IMR-90 (cell line): ENCODE results near the gene OVOL3. TPM values are rescaled to one million over a fixed set of nuclear protein-coding genes. Genes with fewer than 3 reads are reported as not detected.

ENCODE experiments used
- ATAC-seq: fragments of 200-7000 bp; cut with Tn5 transposase; 2 replicates; pipeline ENCODE4 v1.9.1; 2020; ENCODE audit warnings: low read depth, mild to moderate bottlenecking, moderate library complexity
- BruUV-seq: library from RNA; stranded (reverse); fragments of 400-500 nt; replicated peaks from 2 replicates; lab custom pipeline; 2021; lab: Mats Ljungman, UMichigan
- CTCF ChIA-PET: fragments of 300-600 bp; formaldehyde crosslinking; extraction: SDS; loops from one replicate; lab custom pipeline; 2021; ENCODE audit warnings: antibody characterized with exemption; lab: Yijun Ruan, JAX
- POLR2A ChIA-PET: fragments of 300-600 bp; sonication (Branson Sonifier 250); formaldehyde crosslinking; loops from one replicate; lab custom pipeline; 2022; ENCODE audit warnings: antibody characterized with exemption; ENCODE audit not compliant: unreplicated experiment; lab: Charles Lee
- DNase-seq: peaks from one replicate; pipeline ENCODE4 v3.0.0; 2013
- H2AFZ ChIP-seq: replicated peaks from 2 replicates; pipeline ENCODE3; 2013; ENCODE audit warnings: low read length, mild to moderate bottlenecking; ENCODE audit not compliant: poor library complexity
- H2AK5ac ChIP-seq: 2 replicates; pipeline ENCODE4 v1.6.1; 2013; ENCODE audit warnings: low read depth, low read length, inconsistent platforms
- H2AK9ac ChIP-seq: replicated peaks from 2 replicates; pipeline ENCODE3; 2013; ENCODE audit warnings: mild to moderate bottlenecking, low read depth, low read length, moderate library complexity; ENCODE audit not compliant: poor library complexity
- H2BK120ac ChIP-seq: 2 replicates; pipeline ENCODE4 v1.6.1; 2013; ENCODE audit warnings: low read depth, low read length, inconsistent platforms
- H2BK15ac ChIP-seq: 3 replicates; pipeline ENCODE4 v1.6.1; 2013; ENCODE audit warnings: low read depth, low read length, inconsistent platforms
- H2BK20ac ChIP-seq: 2 replicates; pipeline ENCODE4 v1.6.1; 2013; ENCODE audit warnings: low read depth, mild to moderate bottlenecking, inconsistent platforms, low read length, moderate library complexity
- H2BK5ac ChIP-seq: 2 replicates; pipeline ENCODE4 v1.6.1; 2013; ENCODE audit warnings: mild to moderate bottlenecking, low read depth, low read length, inconsistent platforms; ENCODE audit not compliant: poor library complexity, severe bottlenecking
- H3K14ac ChIP-seq: replicated peaks from 2 replicates; pipeline ENCODE4 v1.6.1; 2013; ENCODE audit warnings: low read depth, low read length, inconsistent platforms
- H3K18ac ChIP-seq: 2 replicates; pipeline ENCODE4 v1.6.1; 2013; ENCODE audit warnings: low read depth, low read length, control low read depth
- H3K23ac ChIP-seq: 2 replicates; pipeline ENCODE4 v1.6.1; 2013; ENCODE audit warnings: low read depth, low read length, inconsistent platforms
- H3K27ac ChIP-seq: 2 replicates; pipeline ENCODE4 v1.5.1; 2013; ENCODE audit warnings: mild to moderate bottlenecking, control low read depth, low read length; ENCODE audit not compliant: insufficient read depth
- H3K27me3 ChIP-seq: 2 replicates; pipeline ENCODE4 v1.6.1; 2013; ENCODE audit warnings: low read length; ENCODE audit not compliant: control insufficient read depth, insufficient read depth
- H3K36me3 ChIP-seq: 2 replicates; pipeline ENCODE4 v1.6.1; 2013; ENCODE audit warnings: low read length, mixed read lengths; ENCODE audit not compliant: control insufficient read depth, insufficient read depth
- H3K4ac ChIP-seq: 2 replicates; pipeline ENCODE4 v1.6.1; 2013; ENCODE audit warnings: low read depth, low read length, inconsistent platforms
- H3K4me1 ChIP-seq: 2 replicates; pipeline ENCODE4 v1.6.1; 2013; ENCODE audit warnings: low read length, mixed read lengths; ENCODE audit not compliant: control insufficient read depth, insufficient read depth
- H3K4me2 ChIP-seq: 2 replicates; pipeline ENCODE4 v1.6.1; 2013; ENCODE audit warnings: low read depth, mild to moderate bottlenecking, control low read depth, low read length, moderate library complexity
- H3K4me3 ChIP-seq: 2 replicates; pipeline ENCODE4 v1.5.1; 2013; ENCODE audit warnings: low read depth, mild to moderate bottlenecking, control low read depth, low read length, moderate library complexity; ENCODE audit not compliant: insufficient read depth
- H3K56ac ChIP-seq: 2 replicates; pipeline ENCODE4 v1.6.1; 2013; ENCODE audit warnings: low read length, inconsistent platforms; ENCODE audit not compliant: insufficient read depth; ENCODE audit errors: extremely low read depth
- H3K79me1 ChIP-seq, 2 experiments: 2 replicates each; pipeline ENCODE4 v1.6.1; 2013; ENCODE audit warnings: low read length in 2 of 2, inconsistent platforms in 1 of 2, low read depth in 1 of 2
- H3K9ac ChIP-seq: 2 replicates; pipeline ENCODE4 v1.6.1; 2013; ENCODE audit warnings: low read depth, low read length, control low read depth
- H3K9me1 ChIP-seq: 2 replicates; pipeline ENCODE4 v1.6.1; 2013; ENCODE audit warnings: low read length, inconsistent platforms; ENCODE audit not compliant: insufficient read depth
- H3K9me3 ChIP-seq: 2 replicates; pipeline ENCODE4 v1.6.1; 2013; ENCODE audit warnings: low read length; ENCODE audit not compliant: control insufficient read depth, insufficient read depth
- H4K20me1 ChIP-seq: 2 replicates; pipeline ENCODE4 v1.6.1; 2013; ENCODE audit warnings: low read length, inconsistent platforms; ENCODE audit not compliant: insufficient read depth
- H4K5ac ChIP-seq: 2 replicates; pipeline ENCODE4 v1.6.1; 2013; ENCODE audit warnings: mild to moderate bottlenecking, low read depth, low read length, control low read depth
- H4K8ac ChIP-seq, 2 experiments: 2 replicates each; pipeline ENCODE4 v1.6.1; 2013; ENCODE audit warnings: low read depth in 2 of 2, low read length in 2 of 2, control low read depth in 1 of 2, inconsistent platforms in 1 of 2
- H4K91ac ChIP-seq: 2 replicates; pipeline ENCODE4 v1.6.1; 2013; ENCODE audit warnings: low read depth, low read length, inconsistent platforms; ENCODE audit not compliant: insufficient read depth
- BHLHE40 ChIP-seq: fragments of 150-350 bp; IDR thresholded peaks from 2 replicates; pipeline ENCODE4 v1.6.1; 2016; ENCODE audit warnings: mild to moderate bottlenecking, low read depth, low read length
- CEBPB ChIP-seq: IDR thresholded peaks from 2 replicates; pipeline ENCODE4 v1.6.1; 2012; ENCODE audit warnings: low read depth, low read length, improper control_type of control experiment
- CHD1 ChIP-seq: IDR thresholded peaks from 2 replicates; pipeline ENCODE4 v1.6.1; 2012; ENCODE audit warnings: low read depth, low read length, improper control_type of control experiment
- FOS ChIP-seq: fragments of 150-350 bp; IDR thresholded peaks from 2 replicates; pipeline ENCODE4 v1.6.1; 2016; ENCODE audit warnings: low read depth, low read length
- MAFK ChIP-seq: IDR thresholded peaks from 2 replicates; pipeline ENCODE4 v1.6.1; 2012; ENCODE audit warnings: low read depth, low read length, improper control_type of control experiment
- MAZ ChIP-seq: IDR thresholded peaks from 2 replicates; pipeline ENCODE4 v1.6.1; 2012; ENCODE audit warnings: low read depth, mild to moderate bottlenecking, low read length, improper control_type of control experiment, moderate library complexity, borderline replicate concordance
- MXI1 ChIP-seq: IDR thresholded peaks from 2 replicates; pipeline ENCODE4 v1.6.1; 2012; ENCODE audit warnings: low read depth, mild to moderate bottlenecking, low read length, moderate library complexity, borderline replicate concordance
- NFE2L2 ChIP-seq: fragments of 150-350 bp; IDR thresholded peaks from 2 replicates; pipeline ENCODE4 v1.6.1; 2016; ENCODE audit warnings: low read depth, mild to moderate bottlenecking, low read length
- POLR2A ChIP-seq: IDR thresholded peaks from 2 replicates; pipeline ENCODE4 v1.6.1; 2012; ENCODE audit warnings: mild to moderate bottlenecking, low read depth, low read length
- RAD21 ChIP-seq: IDR thresholded peaks from 2 replicates; pipeline ENCODE4 v1.6.1; 2012; ENCODE audit warnings: low read length, improper control_type of control experiment
- RCOR1 ChIP-seq: IDR thresholded peaks from 2 replicates; pipeline ENCODE4 v1.6.1; 2012; ENCODE audit warnings: mild to moderate bottlenecking, low read length, improper control_type of control experiment; ENCODE audit not compliant: insufficient replicate concordance
- RFX5 ChIP-seq: IDR thresholded peaks from 2 replicates; pipeline ENCODE4 v1.8.0; 2012; ENCODE audit warnings: low read depth, mild to moderate bottlenecking, low read length, moderate library complexity
- SMC3 ChIP-seq: fragments of 150-350 bp; IDR thresholded peaks from 2 replicates; pipeline ENCODE4 v1.6.1; 2016; ENCODE audit warnings: low read depth, mild to moderate bottlenecking, antibody characterized with exemption, low read length, moderate library complexity
- WGBS, 2 experiments: methylation state at CpG; one replicate each; pipeline versions ENCODE4 v1.1.5 to v1.1.7; 2013; ENCODE audit warnings: missing lambda C conversion rate in 2 of 2; ENCODE audit not compliant: insufficient read length in 1 of 2; ENCODE audit errors: extremely low coverage in 2 of 2; 5-methylcytosine and 5-hydroxymethylcytosine counted together
- dilution Hi-C: fragments of 300-500 bp; cut with HindIII; formaldehyde crosslinking; loops from one replicate; pipeline ENCODE4 v1.14.3; 2018; ENCODE audit warnings: low sequenced_read_pairs; ENCODE audit not compliant: unreplicated experiment
- in situ Hi-C: fragments of 300-500 bp; cut with MboI; formaldehyde crosslinking; loops from 3 replicates; pipeline ENCODE4 v1.14.3; 2019; ENCODE audit warnings: low sequenced_read_pairs, inconsistent platforms, mixed read lengths
- intact Hi-C: fragments of 100-400 bp; cut with micrococcal nuclease; formaldehyde crosslinking; loops from 2 replicates; pipeline ENCODE4 v1.10.0; 2022
- polyA plus RNA-seq, 3 experiments: library from polyadenylated mRNA; depleted of rRNA; stranded (reverse); fragments of >200 nt; gene quantifications; 2 replicates each; pipeline ENCODE4 v1.2.3, GENCODE V29; 2012; ENCODE audit warnings: low replicate concordance in 1 of 3
- total RNA-seq: library from RNA; depleted of rRNA; stranded (reverse); fragments of >200 nt; gene quantifications from 2 replicates; pipeline ENCODE4 v1.2.3, GENCODE V29; 2012
- TF ChIP-seq, protein P1 (sequence below): fragments of 150-350 bp; IDR thresholded peaks from 2 replicates; pipeline ENCODE4 v1.6.1; 2016; ENCODE audit warnings: low read depth, mild to moderate bottlenecking, low read length, moderate library complexity, borderline replicate concordance
- TF ChIP-seq, protein P2 (sequence below): fragments of 150-350 bp; IDR thresholded peaks from 2 replicates; pipeline ENCODE4 v1.6.1; 2017; ENCODE audit warnings: mild to moderate bottlenecking, antibody characterized with exemption, low read length, low read depth
- TF ChIP-seq, protein P3 (sequence below): conservative IDR thresholded peaks from 2 replicates; pipeline ENCODE4 v1.5.1; 2012; ENCODE audit warnings: mild to moderate bottlenecking, low read depth, low read length, improper control_type of control experiment

The OVOL3 gene
- total and polyA plus RNA-seq, 2 of the 4 experiments (the other 2 are of a cell fraction), result not detected

DNA sequence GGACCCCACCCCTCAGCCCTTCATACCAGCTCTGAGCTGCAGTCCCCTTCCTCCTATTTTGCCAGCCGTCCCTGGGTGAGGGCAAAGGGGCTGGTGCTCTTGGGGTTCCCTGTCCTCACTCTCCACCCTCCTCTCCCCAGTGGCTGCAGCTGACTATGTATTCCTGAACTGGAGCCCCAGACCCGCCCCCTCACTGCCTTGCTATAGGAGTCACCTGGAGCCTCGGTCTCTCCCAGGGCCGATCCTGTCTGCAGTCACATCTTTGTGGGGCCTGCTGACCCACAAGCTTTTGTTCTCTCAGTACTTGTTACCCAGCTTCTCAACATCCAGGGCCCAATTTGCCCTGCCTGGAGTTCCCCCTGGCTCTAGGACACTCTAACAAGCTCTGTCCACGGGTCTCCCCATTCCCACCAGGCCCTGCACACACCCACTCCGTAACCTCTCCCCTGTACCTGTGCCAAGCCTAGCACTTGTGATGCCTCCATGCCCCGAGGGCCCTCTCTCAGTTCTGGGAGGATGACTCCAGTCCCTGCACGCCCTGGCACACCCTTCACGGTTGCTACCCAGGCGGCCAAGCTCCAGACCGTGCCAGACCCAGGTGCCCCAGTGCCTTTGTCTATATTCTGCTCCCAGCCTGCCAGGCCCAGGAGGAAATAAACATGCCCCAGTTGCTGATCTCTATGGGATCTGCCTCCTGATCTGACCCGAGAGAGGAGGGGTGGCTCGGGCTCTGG is 38.9 kb downstream of the OVOL3 start:
- Histone ChIP-seq H3K27me3 (no peaks in the 10 kb centered on the region), H3K36me3 (peaks cover 53% of the 10 kb centered on the region), H3K56ac (no peak overlapping the region), H4K20me1 (peaks cover 21% of the 10 kb centered on the region), H3K23ac (no peak overlapping the region), H2BK15ac (no peak overlapping the region), H2AK9ac (peak overlapping the region; percentile 90), H3K27ac (no peak overlapping the region), H3K14ac (no peak overlapping the region), H3K9me1 (peaks cover 4% of the 10 kb centered on the region), H3K4me3 (no peak overlapping the region), H3K4ac (no peak overlapping the region), H2BK5ac (no peak overlapping the region), H2AK5ac (no peak overlapping the region), H3K9me3 (no peaks in the 10 kb centered on the region), H2BK20ac (no peak overlapping the region), H3K4me2 (no peak overlapping the region), H4K8ac (no peak overlapping the region), H4K91ac (no peak overlapping the region), H4K5ac (no peak overlapping the region), H2AFZ (peak overlapping the region; percentile 54), H2BK120ac (no peak overlapping the region), H3K9ac (no peak overlapping the region), H3K4me1 (peaks cover 6% of the 10 kb centered on the region; the same call in 1 of the 2 replicates), H3K18ac (no peak overlapping the region), H3K79me1 (peaks cover 17 to 53% of the 10 kb centered on the region in 2 experiments)
- DNase-seq (no peak), ATAC-seq (no peak)
- CTCF ChIA-PET, result no interaction called here
- TF ChIP-seq, protein P1, sequence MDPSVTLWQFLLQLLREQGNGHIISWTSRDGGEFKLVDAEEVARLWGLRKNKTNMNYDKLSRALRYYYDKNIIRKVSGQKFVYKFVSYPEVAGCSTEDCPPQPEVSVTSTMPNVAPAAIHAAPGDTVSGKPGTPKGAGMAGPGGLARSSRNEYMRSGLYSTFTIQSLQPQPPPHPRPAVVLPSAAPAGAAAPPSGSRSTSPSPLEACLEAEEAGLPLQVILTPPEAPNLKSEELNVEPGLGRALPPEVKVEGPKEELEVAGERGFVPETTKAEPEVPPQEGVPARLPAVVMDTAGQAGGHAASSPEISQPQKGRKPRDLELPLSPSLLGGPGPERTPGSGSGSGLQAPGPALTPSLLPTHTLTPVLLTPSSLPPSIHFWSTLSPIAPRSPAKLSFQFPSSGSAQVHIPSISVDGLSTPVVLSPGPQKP, result no peak
- TF ChIP-seq FOS (no peak), CEBPB (no peak), SMC3 (no peak), MAZ (no peak), RAD21 (no peak), CHD1 (no peak), POLR2A (no peak), BHLHE40 (no peak), RCOR1 (no peak), RFX5 (no peak), NFE2L2 (no peak), MXI1 (no peak), MAFK (no peak)
- TF ChIP-seq, protein P2, sequence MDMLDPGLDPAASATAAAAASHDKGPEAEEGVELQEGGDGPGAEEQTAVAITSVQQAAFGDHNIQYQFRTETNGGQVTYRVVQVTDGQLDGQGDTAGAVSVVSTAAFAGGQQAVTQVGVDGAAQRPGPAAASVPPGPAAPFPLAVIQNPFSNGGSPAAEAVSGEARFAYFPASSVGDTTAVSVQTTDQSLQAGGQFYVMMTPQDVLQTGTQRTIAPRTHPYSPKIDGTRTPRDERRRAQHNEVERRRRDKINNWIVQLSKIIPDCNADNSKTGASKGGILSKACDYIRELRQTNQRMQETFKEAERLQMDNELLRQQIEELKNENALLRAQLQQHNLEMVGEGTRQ, result no peak
- TF ChIP-seq, protein P3, sequence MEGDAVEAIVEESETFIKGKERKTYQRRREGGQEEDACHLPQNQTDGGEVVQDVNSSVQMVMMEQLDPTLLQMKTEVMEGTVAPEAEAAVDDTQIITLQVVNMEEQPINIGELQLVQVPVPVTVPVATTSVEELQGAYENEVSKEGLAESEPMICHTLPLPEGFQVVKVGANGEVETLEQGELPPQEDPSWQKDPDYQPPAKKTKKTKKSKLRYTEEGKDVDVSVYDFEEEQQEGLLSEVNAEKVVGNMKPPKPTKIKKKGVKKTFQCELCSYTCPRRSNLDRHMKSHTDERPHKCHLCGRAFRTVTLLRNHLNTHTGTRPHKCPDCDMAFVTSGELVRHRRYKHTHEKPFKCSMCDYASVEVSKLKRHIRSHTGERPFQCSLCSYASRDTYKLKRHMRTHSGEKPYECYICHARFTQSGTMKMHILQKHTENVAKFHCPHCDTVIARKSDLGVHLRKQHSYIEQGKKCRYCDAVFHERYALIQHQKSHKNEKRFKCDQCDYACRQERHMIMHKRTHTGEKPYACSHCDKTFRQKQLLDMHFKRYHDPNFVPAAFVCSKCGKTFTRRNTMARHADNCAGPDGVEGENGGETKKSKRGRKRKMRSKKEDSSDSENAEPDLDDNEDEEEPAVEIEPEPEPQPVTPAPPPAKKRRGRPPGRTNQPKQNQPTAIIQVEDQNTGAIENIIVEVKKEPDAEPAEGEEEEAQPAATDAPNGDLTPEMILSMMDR, result no peak
- 93% methylated on average over 3 of the region's 13 CpGs; no CpG with 5 or more reads in 1 of the 2 experiments for WGBS, 2 experiments
- intact Hi-C loops, result no loop called here
- POLR2A ChIA-PET, result no interaction called here
- BruUV-seq, result TSS peak; percentile 98
- in situ Hi-C loops, result no loop called here
- dilution Hi-C loops, result no loop called here
